Sigmoid colon (tissue), 7 donors: Measurements from ENCODE around the gene KRTCAP2. TPM values are rescaled to one million over a fixed set of nuclear protein-coding genes. Genes with fewer than 3 reads are reported as not detected.
A peak's percentile ranks its signal among the peaks of the same experiment; 100 is the strongest.

ENCODE experiments used
- DNase-seq: peaks from one replicate; pipeline ENCODE4 v3.0.0-alpha.2; 2019
- H3K27ac ChIP-seq, 4 donors: fragments of 200-600 bp; sonication (generic); one replicate each; pipeline ENCODE4 v1.5.1; 2016 to 2019; ENCODE audit warnings: mild to moderate bottlenecking in 1 of 4
- H3K27me3 ChIP-seq, 3 donors: fragments of 200-600 bp; sonication (generic); one replicate each; pipeline ENCODE4 v1.5.1; 2019; ENCODE audit warnings: mild to moderate bottlenecking in 1 of 3
- H3K36me3 ChIP-seq, 4 donors: fragments of 200-600 bp; sonication (generic); one replicate each; pipeline ENCODE4 v1.5.1; 2016 to 2019
- H3K4me1 ChIP-seq, 4 donors: fragments of 200-600 bp; sonication (generic); one replicate each; pipeline ENCODE4 v1.5.1; 2017 to 2019
- H3K4me3 ChIP-seq, 4 donors: fragments of 200-600 bp; sonication (generic); one replicate each; pipeline ENCODE4 v1.5.1; 2017 to 2019; ENCODE audit warnings: mild to moderate bottlenecking in 2 of 4, moderate library complexity in 1 of 4
- H3K9me3 ChIP-seq, 4 donors: fragments of 200-600 bp in 3 of 4; sonication (generic) in 3 of 4; one replicate each; pipeline versions ENCODE4 v1.5.1 to v1.6.1; 2013 to 2019
- CTCF ChIP-seq, 4 experiments: fragments of 450-650 bp in 3 of 4; fragments of 200-600 bp in 1 of 4; IDR thresholded peaks; one replicate each; pipeline ENCODE4 v1.5.1; 2016 to 2019; ENCODE audit warnings: antibody characterized with exemption in 4 of 4, mild to moderate bottlenecking in 3 of 4, moderate library complexity in 2 of 4
- EP300 ChIP-seq, 4 donors: sonication (generic); formaldehyde crosslinking; IDR thresholded peaks; one replicate each; pipeline ENCODE4 v1.6.1; 2017; ENCODE audit warnings: antibody characterized with exemption in 4 of 4
- POLR2A ChIP-seq, 2 donors: fragments of 450-650 bp; IDR thresholded peaks; one replicate each; pipeline ENCODE4 v1.6.1; 2016; ENCODE audit warnings: antibody characterized with exemption in 2 of 2, mild to moderate bottlenecking in 2 of 2, moderate library complexity in 2 of 2
- POLR2AphosphoS5 ChIP-seq, 4 donors: sonication (generic); formaldehyde crosslinking; IDR thresholded peaks; one replicate each; pipeline ENCODE4 v1.6.1; 2017; ENCODE audit warnings: antibody characterized with exemption in 4 of 4
- WGBS, 2 donors: extraction: QIAGEN DNeasy Blood & Tissue Kit; methylation state at CpG; one replicate each; pipeline ENCODE4 v1.1.7; 2013; 5-methylcytosine and 5-hydroxymethylcytosine counted together
- intact Hi-C: fragments of 100-400 bp; cut with DNase I; formaldehyde crosslinking; loops from one replicate; pipeline ENCODE4 v1.15.1; 2023
- polyA plus RNA-seq, 3 donors: library from polyadenylated mRNA; stranded (reverse); fragments of 200-250 nt; gene quantifications; one replicate each; pipeline ENCODE4 v1.2.3, GENCODE V29; 2013
- total RNA-seq, 4 donors: library from RNA; depleted of rRNA; stranded (reverse); fragments of >200 nt; gene quantifications; one replicate each; pipeline ENCODE4 v1.1.0, GENCODE V29; 2016
- donor health status: healthy with polysubstance abuse.
- donor health status: Bipolar disorder and iron deficiency.
- donor health status: healthy.

KRTCAP2 gene
- total and polyA plus RNA-seq, 7 donors = 72.9 to 245 (median 113) TPM

- TF ChIP-seq POLR2AphosphoS5 (IDR thresholded peaks at IDR 0.05) (no peak), CTCF (IDR thresholded peaks at IDR 0.05) (no peak), EP300 (IDR thresholded peaks at IDR 0.05) (no peak), POLR2A (IDR thresholded peaks at IDR 0.05) (no peak)
- Histone ChIP-seq H3K4me3 (peak overlapping the region; percentile 62 to 65 (median 64)), H3K27ac (peak overlapping the region; percentile 87 to 99 (median 98)), H3K9me3 (no peaks in the 10 kb centered on the region), H3K4me1 (peaks cover 0 to 61% (median 47%) of the 10 kb centered on the region in 4 donors), H3K27me3 (no peaks in the 10 kb centered on the region), H3K36me3 (peaks cover 6 to 20% (median 7%) of the 10 kb centered on the region in 4 donors)
- no peak for DNase-seq
- intact Hi-C loops = loop anchor here (2.0 to 5.0 kb wide), 2 partner anchors 37 to 39 kb away; no protein-coding TSS in a partner anchor
- 1 to 3% methylated on average over 17 of the region's 17 CpGs for WGBS, 2 donors
These were observed 44.9 kb downstream of the KRTCAP2 start for GRCh38 chr1:155127967-155128754.

GRCh38 chr1:155127105-155127966 lies 45.8 kb downstream of the KRTCAP2 start, which contains the start of gene EFNA1:
Gene EFNA1 (plus strand): TSS chr1:155127876. CDS start chr1:155127978, 102 bp downstream.
- Histone ChIP-seq H3K27me3 (no peaks in the 10 kb centered on the region), H3K4me1 (peaks cover 0 to 61% (median 47%) of the 10 kb centered on the region in 4 donors), H3K9me3 (no peaks in the 10 kb centered on the region), H3K4me3 (peak within 1 kb of the TSS; percentile 62 to 65 (median 64)), H3K36me3 (peaks cover 3 to 12% (median 6%) of the 10 kb centered on the region in 4 donors), H3K27ac (peak within 1 kb of the TSS; percentile 87 to 99 (median 98))
- no peak for TF ChIP-seq CTCF (IDR thresholded peaks at IDR 0.05)
- peak; percentile 16 to 83 for TF ChIP-seq POLR2A (IDR thresholded peaks at IDR 0.05)
- peak; percentile 36 to 79 (median 73) for TF ChIP-seq POLR2AphosphoS5 (IDR thresholded peaks at IDR 0.05)
- TF ChIP-seq EP300 (IDR thresholded peaks at IDR 0.05) = peak in 1 of 4 donors; percentile 26
- intact Hi-C loops = loop anchor here (2.0 to 5.0 kb wide), 2 partner anchors 37 to 40 kb away; no protein-coding TSS in a partner anchor
- peak; percentile 80 for DNase-seq
- WGBS, 2 donors = 0% methylated on average over 76 of the region's 76 CpGs

GRCh38 chr1:155126556-155127104 lies 46.5 kb downstream of the KRTCAP2 start:
- Histone ChIP-seq H3K27ac (peak overlapping the region; percentile 87 to 99 (median 98)), H3K27me3 (no peaks in the 10 kb centered on the region), H3K4me3 (peak overlapping the region; percentile 62 to 65 (median 64)), H3K9me3 (no peaks in the 10 kb centered on the region), H3K36me3 (peaks cover under 1 to 5% (median 3%) of the 10 kb centered on the region in 4 donors), H3K4me1 (peaks cover 0 to 58% (median 47%) of the 10 kb centered on the region in 4 donors)
- 1 to 6% methylated on average over 32 of the region's 32 CpGs for WGBS, 2 donors
- TF ChIP-seq EP300 (IDR thresholded peaks at IDR 0.05) (no peak), CTCF (IDR thresholded peaks at IDR 0.05) (no peak), POLR2AphosphoS5 (IDR thresholded peaks at IDR 0.05) (peak in 1 of 4 donors; percentile 3), POLR2A (IDR thresholded peaks at IDR 0.05) (no peak)
- peak; percentile 74 for DNase-seq
- intact Hi-C loops = loop anchor here (2.0 to 5.0 kb wide), 2 partner anchors 36 to 41 kb away; no protein-coding TSS in a partner anchor

GRCh38 chr1:155125946-155126555 lies 47.1 kb downstream of the KRTCAP2 start:
- no peaks in the 10 kb centered on the region for H3K36me3 ChIP-seq
- peak overlapping the region; percentile 62 to 65 (median 64) for H3K4me3 ChIP-seq
- intact Hi-C loops = loop anchor here (2.0 to 5.0 kb wide), 2 partner anchors 35 to 41 kb away; no protein-coding TSS in a partner anchor
- H3K27me3 ChIP-seq = no peaks in the 10 kb centered on the region
- peak overlapping the region; percentile 87 to 99 (median 98) for H3K27ac ChIP-seq
- peak; percentile 89 for DNase-seq
- H3K9me3 ChIP-seq = no peaks in the 10 kb centered on the region
- 10 to 45% methylated on average over 53 of the region's 53 CpGs for WGBS, 2 donors
- peaks cover 0 to 52% (median 47%) of the 10 kb centered on the region in 4 donors for H3K4me1 ChIP-seq
- peak in 2 of 4 donors; percentile 4 to 49 for TF ChIP-seq POLR2AphosphoS5 (IDR thresholded peaks at IDR 0.05)
- no peak for TF ChIP-seq CTCF (IDR thresholded peaks at IDR 0.05)
